CD1c-positive myeloid dendritic cell (primary cell): ENCODE data around the gene ZNHIT2.
A peak's percentile ranks its signal among the peaks of the same experiment; 100 is the strongest.

Experiments used
- DNase-seq: peaks from one replicate; pipeline ENCODE4 v3.0.0-alpha.2; 2016; ENCODE audit errors: extremely low spot score

ZNHIT2 gene

GRCh38 chr11:65134240-65134951 lies 16.9 kb upstream of the ZNHIT2 start, which contains the start of gene SYVN1:
SYVN1 (minus strand) TSS chr11:65134519; CDS start chr11:65133601, 918 bp downstream.
- peak; percentile 96 for DNase-seq

GRCh38 chr11:65133724-65134123 lies 16.2 kb upstream of the ZNHIT2 start:
- DNase-seq, result no peak

GRCh38 chr11:65132988-65133700 lies 15.6 kb upstream of the ZNHIT2 start:
- peak; percentile 59 for DNase-seq

GRCh38 chr11:65132238-65132987 lies 14.9 kb upstream of the ZNHIT2 start:
- no peak for DNase-seq

GRCh38 chr11:65131895-65132237 lies 14.4 kb upstream of the ZNHIT2 start:
- DNase-seq, result no peak

GRCh38 chr11:65131417-65131776 lies 13.9 kb upstream of the ZNHIT2 start:
- DNase-seq, result no peak

GRCh38 chr11:65130631-65131416 lies 13.3 kb upstream of the ZNHIT2 start:
- no peak for DNase-seq

GRCh38 chr11:65129649-65130441 lies 12.3 kb upstream of the ZNHIT2 start:
- DNase-seq, result no peak

GRCh38 chr11:65128182-65129145 lies 11.0 kb upstream of the ZNHIT2 start:
- DNase-seq, result no peak

- DNase-seq, result no peak
Measured at GRCh38 chr11:65127473-65128181, 10.1 kb upstream of the ZNHIT2 start.

GRCh38 chr11:65126624-65127274 lies 9.2 kb upstream of the ZNHIT2 start:
- DNase-seq, result no peak

GRCh38 chr11:65125197-65126056 lies 7.9 kb upstream of the ZNHIT2 start:
- DNase-seq, result no peak

- no peak for DNase-seq
Measured at GRCh38 chr11:65124480-65125196, 7.1 kb upstream of the ZNHIT2 start.

GRCh38 chr11:65121865-65122696 lies 4.6 kb upstream of the ZNHIT2 start, which contains the start of the genes FAU and MRPL49:
FAU (minus strand) TSS chr11:65122134; CDS start chr11:65121813, 321 bp downstream.
MRPL49 (plus strand) TSS chr11:65122321; CDS start chr11:65122347, 26 bp downstream.
- peak; percentile 99 for DNase-seq

- DNase-seq, result no peak
Measured at GRCh38 chr11:65121447-65121864, 4.0 kb upstream of the ZNHIT2 start.

- no peak for DNase-seq
Measured at GRCh38 chr11:65120831-65121230, 3.3 kb upstream of the ZNHIT2 start.
